Lung (tissue), 12 donors: ENCODE data around the gene NT5DC4. TPM values are rescaled to one million over a fixed set of nuclear protein-coding genes. Genes with fewer than 3 reads are reported as not detected.

Experiments used
- ATAC-seq: fragments of 200-7000 bp; cut with Tn5 transposase; one replicate; pipeline ENCODE4 v1.9.1; 2020; ENCODE audit warnings: moderate number of reproducible peaks; ENCODE audit not compliant: insufficient read depth, low FRiP score
- DNase-seq, 3 donors: peaks; one replicate each; pipeline ENCODE4 v3.0.0-alpha.2; 2013 to 2017
- H3K27ac ChIP-seq, 2 donors: one replicate each; pipeline ENCODE4 v1.5.1; 2013; ENCODE audit warnings: mild to moderate bottlenecking in 2 of 2, moderate library complexity in 2 of 2, control low read depth in 1 of 2, inconsistent platforms in 1 of 2, low read depth in 1 of 2, low read length in 1 of 2
- H3K27me3 ChIP-seq, 3 donors: one replicate each; pipeline ENCODE4 v1.5.1; 2013; ENCODE audit warnings: low read length in 2 of 3; ENCODE audit not compliant: control insufficient read depth in 3 of 3, insufficient read depth in 3 of 3
- H3K36me3 ChIP-seq, 4 donors: one replicate each; pipeline ENCODE4 v1.5.1; 2013; ENCODE audit warnings: low read length in 4 of 4, mild to moderate bottlenecking in 1 of 4, moderate library complexity in 1 of 4; ENCODE audit not compliant: control insufficient read depth in 4 of 4, insufficient read depth in 4 of 4
- H3K4me1 ChIP-seq, 5 donors: one replicate each; pipeline ENCODE4 v1.5.1; 2013; ENCODE audit warnings: low read length in 5 of 5, mild to moderate bottlenecking in 2 of 5, moderate library complexity in 1 of 5; ENCODE audit not compliant: control insufficient read depth in 5 of 5, insufficient read depth in 5 of 5
- H3K4me3 ChIP-seq: one replicate; pipeline ENCODE4 v1.5.1; 2013; ENCODE audit warnings: mild to moderate bottlenecking, control low read depth, moderate library complexity
- H3K9ac ChIP-seq, 2 donors: one replicate each; pipeline ENCODE4 v1.5.1; 2013; ENCODE audit warnings: low read length in 2 of 2, control low read depth in 1 of 2; ENCODE audit not compliant: insufficient read depth in 1 of 2
- H3K9me3 ChIP-seq, 4 donors: one replicate each; pipeline ENCODE4 v1.5.1; 2013; ENCODE audit warnings: low read length in 3 of 4, mild to moderate bottlenecking in 1 of 4, moderate library complexity in 1 of 4; ENCODE audit not compliant: control insufficient read depth in 4 of 4, insufficient read depth in 3 of 4
- CTCF ChIP-seq: IDR thresholded peaks from 2 replicates; pipeline ENCODE4 v1.5.1; 2012; ENCODE audit warnings: mild to moderate bottlenecking; ENCODE audit errors: control extremely low read depth, extremely low read depth
- WGBS, 2 donors: extraction: QIAGEN DNeasy Blood & Tissue Kit; methylation state at CpG; one replicate each; pipeline ENCODE4 v1.1.7; 2013; 5-methylcytosine and 5-hydroxymethylcytosine counted together
- polyA plus RNA-seq, 2 donors: library from polyadenylated mRNA; stranded (reverse); fragments of 200-250 nt; gene quantifications; one replicate each; pipeline ENCODE4 v1.2.1, GENCODE V29; 2013
- total RNA-seq, 2 donors: library from RNA; depleted of rRNA in 1 of 2; stranded (reverse); fragments of >200 nt in 1 of 2; gene quantifications; one replicate each; pipeline ENCODE4 v1.2.1, GENCODE V29; 2014 to 2021
- donor health status: control.
- donor health status: control.
- donor health status: Bipolar disorder and iron deficiency.
- donor health status: healthy.
- donor health status: DM: yes; HTN: yes; CAD: no.

Gene NT5DC4
- total and polyA plus RNA-seq, 4 donors = 0.09 to 0.83 (median 0.53) TPM

- H3K27ac ChIP-seq = no peak overlapping the region
- H3K4me3 ChIP-seq = no peak overlapping the region
- DNase-seq (no peak), ATAC-seq (no peak)
- no peak for TF ChIP-seq CTCF
- H3K9me3 ChIP-seq = no peaks in the 10 kb centered on the region
- peaks cover 0 to 11% (median 5%) of the 10 kb centered on the region in 5 donors for H3K4me1 ChIP-seq
- no peak overlapping the region for H3K9ac ChIP-seq
- WGBS, 2 donors = 80 to 86% methylated on average over 1 of the region's 1 CpG
- peaks cover 0 to 16% (median 4%) of the 10 kb centered on the region in 4 donors for H3K36me3 ChIP-seq
- no peaks in the 10 kb centered on the region for H3K27me3 ChIP-seq
Observed at GRCh38 chr2:112737542-112738232, 16.9 kb downstream of the NT5DC4 start.

DNA sequence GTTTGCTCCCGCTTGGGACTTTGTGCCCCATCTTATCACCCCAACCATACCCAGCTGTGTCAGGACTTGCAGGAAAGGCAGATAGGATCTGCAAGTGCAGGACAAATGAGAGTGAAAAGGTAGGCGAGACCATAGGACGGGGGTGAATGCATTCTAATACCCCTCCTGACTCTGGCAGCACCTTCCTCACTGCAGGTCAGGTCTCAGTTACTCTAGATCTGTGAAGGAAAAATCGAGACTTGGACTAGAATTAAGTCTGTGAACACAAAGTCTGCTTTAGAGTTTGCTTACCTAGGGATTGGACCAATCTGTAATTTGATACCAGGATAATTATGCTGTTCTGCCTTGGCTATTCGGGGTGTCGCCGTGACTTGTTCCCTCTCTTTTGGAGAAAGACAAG lies 19.7 kb downstream of the NT5DC4 start:
- ATAC-seq = no peak
- no peaks in the 10 kb centered on the region for H3K4me1 ChIP-seq
- no peak overlapping the region for H3K9ac ChIP-seq
- peaks cover 0 to 23% (median 4%) of the 10 kb centered on the region in 4 donors for H3K36me3 ChIP-seq
- TF ChIP-seq CTCF = no peak
- WGBS, 2 donors = 94 to 95% methylated on average over 7 of the region's 7 CpGs
- no peaks in the 10 kb centered on the region for H3K9me3 ChIP-seq
- no peak overlapping the region for H3K27ac ChIP-seq
- H3K27me3 ChIP-seq = no peaks in the 10 kb centered on the region
- no peak for DNase-seq
- H3K4me3 ChIP-seq = no peak overlapping the region

GRCh38 chr2:112749755-112750559 lies 29.1 kb downstream of the NT5DC4 start:
- Histone ChIP-seq H3K4me3 (no peak overlapping the region), H3K27me3 (no peaks in the 10 kb centered on the region), H3K9ac (no peak overlapping the region), H3K9me3 (no peaks in the 10 kb centered on the region), H3K27ac (no peak overlapping the region), H3K36me3 (peaks cover 0 to 4% (median 0%) of the 10 kb centered on the region in 4 donors), H3K4me1 (peaks cover 0 to 5% (median 0%) of the 10 kb centered on the region in 5 donors)
- DNase-seq (peak; percentile 79 to 84 (median 79)), ATAC-seq (peak; percentile 85)
- TF ChIP-seq CTCF = peak; percentile 88
- 68 to 71% methylated on average over 9 of the region's 9 CpGs for WGBS, 2 donors
